Raji (cell line): Measurements from ENCODE around the gene EHBP1L1.

Experiments used
- POLR2A ChIP-seq: IDR thresholded peaks from 2 replicates; pipeline ENCODE4 v1.6.1; 2011; ENCODE audit warnings: low read depth, low read length, control low read depth; ENCODE audit not compliant: insufficient read depth

Gene EHBP1L1

DNA sequence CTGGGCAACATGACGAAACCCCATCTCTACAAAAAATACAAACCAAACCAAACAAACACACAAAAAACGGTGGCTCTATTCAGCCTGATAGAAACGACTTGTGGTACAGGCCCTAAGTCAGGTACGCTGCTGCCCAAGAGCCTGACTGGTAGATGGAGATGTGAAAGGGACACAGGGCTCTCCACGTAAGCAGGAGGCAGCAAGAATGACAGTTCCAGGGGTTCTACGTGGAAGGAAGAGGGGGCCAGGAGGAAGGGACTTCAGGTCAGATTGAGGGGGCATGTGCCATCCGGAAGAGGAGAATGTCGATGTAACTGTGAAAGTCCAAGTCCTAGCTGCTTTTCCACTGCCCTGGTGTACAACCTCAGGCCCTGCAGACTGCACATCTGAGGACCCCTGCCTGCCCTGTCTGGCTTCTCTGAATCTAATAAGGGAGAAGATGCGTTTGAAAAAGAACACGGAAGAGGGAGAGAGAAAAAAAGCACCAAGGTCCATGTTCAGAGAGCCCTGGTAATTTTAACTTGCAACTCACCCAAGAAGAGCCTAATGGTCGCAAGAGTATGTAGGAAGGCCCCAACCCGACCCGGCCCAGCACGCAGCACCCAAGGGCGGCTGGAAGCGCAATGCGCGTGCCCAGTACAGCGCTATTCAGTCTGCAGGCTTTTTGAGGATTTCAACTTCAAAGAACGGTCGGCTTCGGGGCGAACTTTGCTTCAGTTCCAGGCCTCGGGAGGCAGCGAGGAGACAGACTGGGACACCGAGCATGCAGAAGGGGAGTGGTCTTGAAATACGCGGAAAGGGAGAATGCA lies 6.5 kb upstream of the EHBP1L1 start:
- no peak for TF ChIP-seq POLR2A

DNA sequence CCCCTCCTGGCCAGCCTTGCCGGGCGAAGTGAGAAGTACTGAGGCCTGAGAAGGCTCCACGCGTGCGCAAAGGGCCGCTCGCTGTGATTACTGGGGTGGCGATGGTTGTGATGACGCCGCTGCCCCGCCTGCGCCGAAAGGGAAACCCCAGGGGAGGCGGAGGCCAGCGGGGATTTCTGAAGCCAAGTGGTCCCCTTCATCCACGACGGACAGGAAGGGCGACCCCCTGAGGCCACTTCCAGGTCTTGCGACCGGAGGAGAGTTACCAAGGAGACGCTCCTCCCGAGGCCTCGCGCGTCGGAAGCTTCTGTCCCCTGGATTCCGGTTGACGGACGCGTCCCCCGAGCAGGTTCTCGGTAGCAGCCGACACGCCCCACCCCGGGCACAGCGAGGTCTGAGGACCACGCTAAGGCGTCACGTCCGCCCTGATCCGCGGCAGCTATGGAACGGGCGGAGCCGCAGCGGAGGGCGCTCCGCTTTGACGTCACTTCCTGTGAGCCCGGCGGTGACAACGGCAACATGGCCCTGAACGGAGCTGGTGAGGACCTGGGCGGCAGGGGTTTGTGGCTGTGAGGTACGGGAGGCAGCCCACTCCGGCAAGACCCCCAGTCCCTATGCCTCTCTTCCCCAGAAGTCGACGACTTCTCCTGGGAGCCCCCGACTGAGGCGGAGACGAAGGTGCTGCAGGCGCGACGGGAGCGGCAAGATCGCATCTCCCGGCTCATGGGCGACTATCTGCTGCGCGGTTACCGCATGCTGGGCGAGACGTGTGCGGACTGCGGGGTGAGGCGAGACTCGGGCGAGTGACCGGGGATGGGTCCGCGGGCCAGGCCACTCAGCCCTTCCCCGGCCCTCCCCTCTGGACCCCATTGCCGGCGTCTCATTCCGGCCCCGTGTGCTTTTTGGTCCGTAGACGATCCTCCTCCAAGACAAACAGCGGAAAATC lies 5.6 kb upstream of the EHBP1L1 start, which contains the start of gene ZNRD2:
Gene ZNRD2 (plus strand): TSS at position 505 of the 946 bp plus-strand sequence. CDS start 15 bp downstream, at position 520.
- peak; percentile 83 for TF ChIP-seq POLR2A

DNA sequence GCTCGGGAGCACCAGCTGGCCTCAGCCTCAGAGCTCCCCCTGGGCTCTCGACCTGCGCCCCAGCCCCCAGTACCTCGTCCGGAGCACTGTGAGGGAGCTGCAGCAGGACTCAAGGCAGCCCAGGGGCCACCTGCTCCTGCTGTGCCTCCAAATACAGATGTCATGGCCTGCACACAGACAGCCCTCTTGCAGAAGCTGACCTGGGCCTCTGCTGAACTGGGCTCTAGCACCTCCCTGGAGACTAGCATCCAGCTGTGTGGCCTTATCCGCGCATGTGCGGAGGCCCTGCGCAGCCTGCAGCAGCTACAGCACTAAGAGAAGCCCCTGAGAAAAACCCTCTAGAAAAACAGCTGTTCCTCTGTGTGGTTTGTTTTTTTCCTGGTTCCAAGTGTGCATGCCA lies 4.4 kb upstream of the EHBP1L1 start:
- no peak for TF ChIP-seq POLR2A

DNA sequence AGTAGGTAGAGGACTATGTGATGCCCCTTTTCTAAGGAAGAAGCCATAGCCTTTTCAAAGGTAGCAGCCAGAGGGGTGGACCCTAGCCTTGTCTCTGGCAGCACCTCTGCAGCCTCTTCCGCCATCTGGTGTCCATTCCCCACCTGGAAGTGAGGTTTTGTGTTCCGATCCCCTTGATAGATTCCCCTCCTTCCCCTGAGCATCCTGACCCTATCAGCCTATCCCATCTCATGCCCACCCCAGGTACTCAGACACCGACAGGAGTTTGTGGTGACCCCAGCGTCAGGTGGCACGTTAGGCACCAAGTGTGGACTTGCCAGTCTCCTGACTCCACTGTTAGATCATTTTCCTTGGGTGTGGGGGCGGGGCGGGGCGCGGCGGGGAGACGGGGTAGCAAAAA lies 3.9 kb upstream of the EHBP1L1 start:
- TF ChIP-seq POLR2A: no peak

DNA sequence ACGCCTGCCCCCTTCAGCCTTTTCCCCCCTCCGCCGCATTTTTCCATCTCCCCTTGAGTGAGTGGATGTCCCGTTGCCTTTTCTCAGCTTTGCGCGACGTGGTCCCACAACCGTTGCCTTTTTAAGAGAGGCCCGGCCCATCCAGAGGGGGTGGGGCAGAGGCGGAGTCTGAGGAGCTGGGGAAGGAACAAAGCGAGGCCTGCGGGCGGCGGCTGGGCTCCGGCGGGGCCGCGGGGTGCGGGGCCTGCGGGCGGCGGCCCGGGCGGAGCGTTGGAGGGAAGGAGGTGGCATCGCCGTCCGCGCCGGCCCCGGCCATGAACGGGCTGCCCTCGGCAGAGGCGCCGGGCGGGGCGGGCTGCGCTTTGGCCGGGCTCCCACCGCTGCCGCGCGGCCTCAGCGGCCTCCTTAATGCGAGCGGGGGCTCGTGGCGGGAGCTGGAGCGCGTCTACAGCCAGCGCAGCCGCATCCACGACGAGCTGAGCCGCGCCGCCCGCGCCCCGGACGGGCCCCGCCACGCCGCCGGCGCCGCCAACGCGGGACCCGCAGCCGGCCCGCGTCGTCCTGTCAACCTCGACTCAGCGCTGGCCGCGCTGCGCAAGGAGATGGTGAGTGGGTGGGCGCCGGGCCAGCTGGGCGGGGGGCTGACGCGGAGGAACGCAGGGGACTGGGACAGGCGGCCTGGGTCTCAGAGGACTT lies 3.3 kb upstream of the EHBP1L1 start, which contains the start of gene FAM89B:
Gene FAM89B (plus strand): TSS at position 183 of the 696 bp plus-strand sequence. CDS start 132 bp downstream, at position 315.
- TF ChIP-seq POLR2A: peak; percentile 31; the same call in 1 of the 2 replicates

DNA sequence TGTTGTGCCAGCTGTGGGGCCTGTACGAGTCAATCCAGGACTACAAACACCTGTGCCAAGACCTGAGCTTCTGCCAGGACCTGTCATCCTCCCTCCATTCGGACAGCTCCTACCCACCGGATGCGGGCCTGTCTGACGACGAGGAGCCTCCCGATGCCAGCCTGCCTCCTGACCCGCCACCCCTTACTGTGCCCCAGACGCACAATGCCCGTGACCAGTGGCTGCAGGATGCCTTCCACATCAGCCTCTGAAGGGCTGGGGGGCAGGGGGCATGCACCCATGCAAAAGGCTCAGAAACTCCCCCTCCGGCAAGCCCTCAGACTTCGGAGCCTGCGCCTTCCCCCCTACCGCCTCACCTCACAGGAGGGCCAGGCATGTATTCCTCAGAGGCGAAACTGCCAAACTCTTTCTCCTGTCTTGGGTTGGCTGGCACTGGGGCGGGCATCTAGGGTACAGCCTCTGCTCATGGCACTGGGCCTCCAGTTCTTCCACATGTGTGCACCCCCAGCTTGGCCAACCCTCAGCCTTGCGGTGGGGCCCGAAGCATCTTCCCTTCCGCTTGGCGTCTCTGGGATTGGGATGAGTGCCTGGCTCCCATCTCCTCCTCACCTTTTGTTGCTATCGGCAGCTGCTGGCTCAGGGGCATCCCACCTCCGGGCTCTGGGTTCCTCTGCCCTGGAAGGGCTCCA lies 2.3 kb upstream of the EHBP1L1 start:
- TF ChIP-seq POLR2A: no peak

DNA sequence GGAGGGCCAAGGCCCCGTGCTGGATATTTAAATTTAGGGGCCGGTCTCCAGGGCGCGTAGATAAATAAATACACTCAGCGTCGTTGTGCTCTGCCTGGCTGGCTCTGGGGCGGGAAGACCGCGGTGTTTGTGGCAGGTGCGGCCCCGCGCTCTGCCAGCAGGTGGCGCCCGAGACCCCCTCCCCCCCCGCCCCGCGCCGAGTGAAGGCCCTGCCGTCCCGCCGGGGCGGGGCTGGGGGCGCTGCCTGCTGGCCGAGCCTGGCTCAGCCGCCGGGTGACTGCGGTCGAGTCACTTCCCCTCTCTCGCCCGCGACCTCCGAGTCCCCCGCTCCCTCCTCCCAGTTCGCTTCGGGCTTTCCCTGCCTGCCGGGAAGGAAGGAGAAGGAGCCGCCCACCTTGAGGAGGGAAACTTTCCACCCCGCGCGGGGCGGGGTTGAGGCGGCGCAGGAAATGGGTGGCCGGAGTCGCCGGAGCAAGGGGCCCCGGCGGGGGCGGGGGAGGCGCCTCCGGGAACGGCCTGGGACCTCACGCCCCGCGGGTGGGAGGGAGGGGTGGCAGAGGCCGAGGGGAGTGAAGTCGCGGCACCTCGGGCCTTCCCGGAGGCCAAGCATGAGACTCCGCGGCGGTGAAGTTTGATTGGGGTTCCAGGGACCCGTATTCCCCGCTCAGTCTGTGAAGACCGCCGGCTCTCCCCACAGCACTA lies 1.6 kb upstream of the EHBP1L1 start:
- peak; percentile 50 for TF ChIP-seq POLR2A

DNA sequence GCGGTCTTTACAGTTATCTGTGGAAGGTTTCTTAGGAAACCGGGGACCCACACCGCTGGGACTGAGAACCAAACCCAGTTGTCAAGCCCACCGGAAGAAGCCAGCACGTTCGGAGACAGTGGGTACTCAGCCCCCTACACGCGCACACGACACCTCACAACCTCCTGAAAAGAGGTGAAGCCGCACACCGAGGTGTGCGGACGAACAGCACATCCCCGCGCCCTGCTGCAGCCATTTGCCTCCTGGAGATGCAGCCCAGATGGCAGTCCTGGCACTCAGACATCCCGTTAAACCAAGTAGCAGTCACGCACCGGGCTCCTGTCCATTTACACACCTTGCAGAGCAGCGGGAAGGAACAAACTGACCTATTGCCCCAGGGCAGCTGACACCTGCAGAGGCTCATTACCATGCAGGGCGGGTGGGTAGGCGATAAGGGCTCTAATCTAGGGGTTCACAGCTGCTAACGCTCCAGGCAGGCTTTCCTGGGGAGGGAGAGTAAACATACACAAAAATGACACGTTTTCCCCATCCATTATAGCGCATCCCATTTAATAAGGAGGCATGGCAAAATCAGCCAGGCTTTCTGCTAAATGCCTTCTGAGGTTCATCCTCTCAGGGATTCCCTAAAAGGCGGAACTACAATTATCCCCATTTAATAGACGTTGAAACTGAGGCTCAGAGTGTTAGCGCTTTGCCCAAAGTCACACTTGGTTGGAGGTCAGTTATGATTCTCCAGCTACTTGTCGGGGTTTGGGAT lies 864 bp upstream of the EHBP1L1 start:
- TF ChIP-seq POLR2A: no peak

DNA sequence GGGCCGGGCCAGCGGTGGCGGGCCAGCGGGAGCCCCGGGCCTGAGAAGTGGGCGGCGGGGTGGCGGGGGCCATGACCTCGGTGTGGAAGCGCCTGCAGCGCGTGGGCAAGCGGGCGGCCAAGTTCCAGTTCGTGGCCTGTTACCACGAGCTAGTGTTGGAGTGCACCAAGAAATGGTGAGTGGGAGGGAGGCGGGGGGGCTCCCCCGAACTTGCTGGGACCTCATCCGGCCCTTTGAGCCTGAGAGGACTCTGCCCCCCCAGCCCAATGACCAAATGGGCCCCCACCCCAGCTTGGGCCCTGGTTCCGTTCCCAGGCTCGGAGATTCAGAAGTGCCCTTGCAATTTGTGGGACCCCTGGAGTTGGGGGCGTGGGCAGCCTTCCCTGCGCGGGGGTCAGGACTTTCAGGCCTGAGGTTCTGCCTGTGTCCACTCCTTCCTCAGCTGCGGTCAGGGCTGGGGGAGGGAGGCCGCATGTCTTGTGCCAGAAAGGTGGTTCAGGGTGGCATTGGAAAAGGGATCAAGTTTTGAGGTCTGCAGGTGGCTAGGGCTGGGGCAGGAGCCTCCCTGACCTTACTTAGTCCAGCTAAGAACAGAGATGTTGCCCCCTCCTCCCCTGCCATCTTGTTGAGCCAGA lies 496 bp downstream of the EHBP1L1 start:
- no peak for TF ChIP-seq POLR2A

DNA sequence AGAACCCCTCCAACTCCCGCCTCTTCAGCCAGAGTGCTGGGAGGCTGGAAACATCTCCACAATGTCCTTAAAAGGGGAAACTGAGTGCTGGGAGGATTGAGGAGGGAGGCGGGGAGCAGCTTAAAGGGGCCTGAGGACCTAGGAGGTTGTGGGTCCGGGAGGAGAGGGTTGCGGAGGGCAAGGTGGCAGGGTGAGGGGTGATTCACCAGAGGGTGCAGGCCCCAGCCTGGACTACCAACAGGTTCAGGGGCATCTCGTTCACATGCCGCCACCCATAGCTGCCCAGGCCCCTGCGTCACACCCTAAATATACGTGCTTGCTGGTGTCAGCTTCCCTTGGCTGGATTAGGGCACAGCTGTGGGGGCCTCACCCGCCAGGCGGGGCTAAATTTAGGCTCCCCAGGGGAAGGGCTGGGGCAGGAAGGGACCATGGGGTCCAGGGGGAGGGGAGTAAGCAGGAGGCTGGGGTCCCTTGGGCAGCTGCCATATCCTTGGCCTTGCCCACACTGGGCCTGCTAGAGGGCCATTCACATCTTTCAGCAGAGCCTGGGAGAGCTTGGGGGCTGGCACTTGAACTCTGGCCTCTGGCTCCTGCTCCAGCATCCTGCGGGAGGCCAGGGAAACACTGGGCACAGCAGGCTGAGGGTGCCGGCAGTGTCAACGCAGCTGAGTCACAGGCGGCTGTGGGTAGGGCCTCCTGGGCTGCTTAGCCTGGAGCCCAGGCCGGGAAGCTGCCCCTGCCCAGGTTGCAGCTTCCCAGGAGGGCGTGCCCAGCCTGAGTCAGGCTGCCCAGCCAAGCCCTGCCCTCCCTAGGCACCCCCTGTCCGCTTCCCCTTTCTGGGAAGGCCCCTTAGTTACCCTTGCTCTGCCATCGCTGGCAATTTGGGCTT lies 1.3 kb downstream of the EHBP1L1 start:
- no peak for TF ChIP-seq POLR2A

DNA sequence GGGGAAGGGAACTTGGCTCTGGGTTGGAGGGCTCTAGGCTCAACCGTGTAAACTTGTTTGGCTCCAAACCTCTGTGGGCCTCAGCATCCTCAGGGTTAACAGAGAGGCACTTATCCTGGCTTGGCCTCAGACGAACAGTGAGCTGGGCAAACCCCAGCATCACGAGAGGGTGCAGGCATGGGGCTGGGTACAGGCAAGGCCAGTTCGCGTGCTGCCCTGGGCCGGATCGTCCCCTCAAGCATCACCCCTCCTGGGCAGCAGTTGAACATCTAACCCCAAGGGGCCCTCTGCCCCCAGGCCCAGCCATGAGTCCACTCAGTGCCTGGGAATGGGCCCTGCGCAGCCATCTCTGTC lies 1.9 kb downstream of the EHBP1L1 start:
- TF ChIP-seq POLR2A: no peak

DNA sequence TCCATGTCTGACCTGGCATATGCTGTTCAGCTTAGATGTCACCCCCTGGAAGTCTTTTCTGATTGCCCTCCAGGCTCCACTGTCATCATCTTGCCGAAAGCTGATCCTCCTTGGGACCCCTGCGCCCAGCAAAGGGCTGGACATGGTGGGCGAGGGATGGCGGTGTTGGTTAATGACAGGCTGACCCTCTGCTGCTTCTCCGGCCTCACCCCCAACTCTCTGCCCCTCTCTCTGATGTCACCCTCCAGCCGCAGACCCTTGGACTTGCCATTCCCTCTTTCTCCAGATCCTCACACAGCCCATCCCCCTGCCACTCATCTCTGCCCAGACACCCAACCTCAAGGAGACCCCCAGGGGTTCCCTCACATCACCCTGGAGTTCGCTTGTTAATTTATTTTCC lies 2.3 kb downstream of the EHBP1L1 start:
- TF ChIP-seq POLR2A: no peak
